Forelimb muscle (tissue), 1 donor: ENCODE measurements around the gene CLEC16A. TPM values are rescaled to one million over a fixed set of nuclear protein-coding genes. Genes with fewer than 3 reads are reported as not detected.
A peak's percentile ranks its signal among the peaks of the same experiment; 100 is the strongest.
"Not testable (repeated sequence)": the region's sequence is repeated elsewhere in the genome, so short reads cannot be mapped to it uniquely, and the experiment has no call there.

Experiments used
- DNase-seq: peaks from one replicate; pipeline ENCODE4 v3.0.0-alpha.2; 2013; ENCODE audit warnings: low read depth
- polyA plus RNA-seq: library from polyadenylated mRNA; unstranded; fragments of 120-200 nt; gene quantifications from one replicate; pipeline ENCODE4 v1.2.1, GENCODE V29; 2013; ENCODE audit not compliant: insufficient read length

Gene CLEC16A
- polyA plus RNA-seq, 1 donor, result 14.5 TPM

- DNase-seq, result no peak
Measured at GRCh38 chr16:11099672-11100205, 155.4 kb downstream of the CLEC16A start.

- peak; percentile 56 for DNase-seq
Measured at GRCh38 chr16:11100239-11100750, 155.9 kb downstream of the CLEC16A start.

GRCh38 chr16:11101283-11101682, 156.9 kb downstream of the CLEC16A start:
- no peak for DNase-seq

- DNase-seq, result no peak
Measured at GRCh38 chr16:11101695-11102522, 157.5 kb downstream of the CLEC16A start.

- no peak for DNase-seq
Measured at GRCh38 chr16:11102523-11102898, 158.1 kb downstream of the CLEC16A start.

GRCh38 chr16:11103301-11103700, 158.9 kb downstream of the CLEC16A start:
- DNase-seq, result not testable (repeated sequence)

GRCh38 chr16:11104168-11105037, 160.0 kb downstream of the CLEC16A start:
- no peak for DNase-seq

GRCh38 chr16:11105038-11105903, 160.9 kb downstream of the CLEC16A start:
- DNase-seq, result peak; percentile 75

- DNase-seq, result no peak
Measured at GRCh38 chr16:11106726-11107125, 162.4 kb downstream of the CLEC16A start.

- no peak for DNase-seq
Measured at GRCh38 chr16:11107780-11108465, 163.6 kb downstream of the CLEC16A start.

GRCh38 chr16:11108466-11108805, 164.1 kb downstream of the CLEC16A start:
- no peak for DNase-seq

- DNase-seq, result no peak
Measured at GRCh38 chr16:11109566-11109965, 165.2 kb downstream of the CLEC16A start.

- no peak for DNase-seq
Measured at GRCh38 chr16:11111150-11111549, 166.8 kb downstream of the CLEC16A start.

- no peak for DNase-seq
Measured at GRCh38 chr16:11111856-11112634, 167.7 kb downstream of the CLEC16A start.

GRCh38 chr16:11112723-11113348, 168.5 kb downstream of the CLEC16A start:
- DNase-seq, result no peak

GRCh38 chr16:11114366-11115164, 170.2 kb downstream of the CLEC16A start:
- no peak for DNase-seq

GRCh38 chr16:11117576-11118211, 173.3 kb downstream of the CLEC16A start:
- no peak for DNase-seq

- no peak for DNase-seq
Measured at GRCh38 chr16:11118479-11118878, 174.1 kb downstream of the CLEC16A start.
